Mucosa of descending colon (tissue), 3 donors: ENCODE data around the gene CXCL8. TPM values are rescaled to one million over a fixed set of nuclear protein-coding genes. Genes with fewer than 3 reads are reported as not detected.

Experiments used
- ATAC-seq: fragments of 200-7000 bp; cut with Tn5 transposase; one replicate; pipeline ENCODE4 v1.9.1; 2020; ENCODE audit warnings: mild to moderate bottlenecking, moderate library complexity
- DNase-seq, 3 donors: peaks; one replicate each; pipeline ENCODE4 v3.0.0-alpha.2; 2020
- H3K36me3 ChIP-seq: fragments of 200-600 bp; one replicate; pipeline ENCODE4 v1.8.0; 2021; ENCODE audit warnings: low read depth, mild to moderate bottlenecking
- H3K4me1 ChIP-seq: fragments of 200-600 bp; one replicate; pipeline ENCODE4 v1.8.0; 2021; ENCODE audit warnings: low read depth, mild to moderate bottlenecking
- H3K4me3 ChIP-seq: fragments of 200-600 bp; one replicate; pipeline ENCODE4 v1.8.0; 2021; ENCODE audit warnings: mild to moderate bottlenecking
- H3K9me3 ChIP-seq: fragments of 200-600 bp; one replicate; pipeline ENCODE4 v1.8.0; 2021; ENCODE audit warnings: mild to moderate bottlenecking
- intact Hi-C, 2 donors: fragments of 100-400 bp; cut with DNase I in 1 of 2; cut with micrococcal nuclease in 1 of 2; formaldehyde crosslinking; loops; one replicate each; pipeline versions ENCODE4 v1.11.0 to v1.11.1; 2022; cut with DNase I, micrococcal nuclease
- total RNA-seq, 3 donors: library from RNA; stranded (reverse); fragmentation: NEBNext Ultra II Directional in 2 of 3; extraction: Animal tissue kit (Norgen Biotek cat#: 25700) in 2 of 3; gene quantifications; one replicate each; pipeline versions ENCODE4 v1.2.1 to v1.2.4, GENCODE V29; 2021 to 2023
- TF ChIP-seq, protein P1 (sequence below): fragments of 200-600 bp; IDR thresholded peaks from one replicate; pipeline ENCODE4 v1.8.0; 2022; ENCODE audit warnings: antibody characterized with exemption, mild to moderate bottlenecking
- donor health status: DM: no; HTN: no; CAD: no; lungs with moderate emphysema.
- donor health status: DM: no; HTN: no; CAD: no.
- donor health status: DM: no; HTN: yes; CAD: no.

CXCL8 gene
- total RNA-seq, 3 donors from 2014 or later = 0.73 to 44.6 (median 0.78) TPM

DNA sequence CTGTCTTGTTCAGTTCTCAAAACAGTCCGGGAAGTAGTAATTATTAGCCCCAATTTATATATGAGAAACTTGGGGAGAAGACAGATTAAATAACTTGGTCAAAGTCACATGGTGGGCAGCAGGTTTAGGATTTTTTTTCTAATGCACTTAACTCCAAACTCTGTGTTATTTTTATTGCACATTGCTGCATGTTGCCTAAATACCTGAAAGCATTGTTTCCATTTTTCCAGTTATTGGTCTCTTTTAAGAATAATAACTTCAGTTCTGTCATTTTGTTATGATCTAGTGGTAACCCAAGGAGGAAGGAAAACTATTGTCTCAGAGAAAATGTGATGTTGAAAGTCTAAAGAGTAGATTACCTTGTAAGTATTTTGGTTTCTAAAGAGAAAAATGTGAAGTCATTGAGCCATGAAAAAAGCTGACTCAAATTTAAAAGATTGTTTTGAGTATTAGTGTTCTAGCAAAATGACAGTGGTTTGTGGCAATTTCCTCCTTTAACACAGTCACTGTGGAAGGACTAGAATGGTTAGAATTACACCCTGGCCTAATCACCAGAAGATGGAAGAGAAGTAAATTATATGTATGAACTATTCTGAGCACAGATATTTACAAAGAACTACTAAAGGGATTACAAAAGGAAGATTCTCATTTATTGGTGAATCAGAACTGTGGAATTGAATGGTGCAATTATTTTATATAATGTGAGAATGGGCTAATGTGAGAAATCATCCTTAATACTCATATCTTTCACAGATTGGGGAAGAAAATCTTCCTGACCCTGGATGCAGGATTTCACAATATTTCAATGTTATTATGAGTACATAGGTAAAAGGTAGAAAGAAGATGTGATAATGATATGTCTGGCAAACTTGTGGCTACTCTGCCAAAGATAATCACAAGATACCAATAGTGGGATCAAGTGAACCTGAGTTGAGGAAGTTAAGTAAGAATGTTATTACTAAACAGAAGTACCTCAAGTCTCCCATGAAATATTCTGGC is 21.7 kb upstream of the CXCL8 start:
- no peaks in the 10 kb centered on the region for H3K9me3 ChIP-seq
- H3K4me3 ChIP-seq = no peak overlapping the region
- intact Hi-C loops = no loop called here
- TF ChIP-seq, protein P1, sequence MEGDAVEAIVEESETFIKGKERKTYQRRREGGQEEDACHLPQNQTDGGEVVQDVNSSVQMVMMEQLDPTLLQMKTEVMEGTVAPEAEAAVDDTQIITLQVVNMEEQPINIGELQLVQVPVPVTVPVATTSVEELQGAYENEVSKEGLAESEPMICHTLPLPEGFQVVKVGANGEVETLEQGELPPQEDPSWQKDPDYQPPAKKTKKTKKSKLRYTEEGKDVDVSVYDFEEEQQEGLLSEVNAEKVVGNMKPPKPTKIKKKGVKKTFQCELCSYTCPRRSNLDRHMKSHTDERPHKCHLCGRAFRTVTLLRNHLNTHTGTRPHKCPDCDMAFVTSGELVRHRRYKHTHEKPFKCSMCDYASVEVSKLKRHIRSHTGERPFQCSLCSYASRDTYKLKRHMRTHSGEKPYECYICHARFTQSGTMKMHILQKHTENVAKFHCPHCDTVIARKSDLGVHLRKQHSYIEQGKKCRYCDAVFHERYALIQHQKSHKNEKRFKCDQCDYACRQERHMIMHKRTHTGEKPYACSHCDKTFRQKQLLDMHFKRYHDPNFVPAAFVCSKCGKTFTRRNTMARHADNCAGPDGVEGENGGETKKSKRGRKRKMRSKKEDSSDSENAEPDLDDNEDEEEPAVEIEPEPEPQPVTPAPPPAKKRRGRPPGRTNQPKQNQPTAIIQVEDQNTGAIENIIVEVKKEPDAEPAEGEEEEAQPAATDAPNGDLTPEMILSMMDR = no peak
- DNase-seq (no peak), ATAC-seq (no peak)
- H3K4me1 ChIP-seq = no peaks in the 10 kb centered on the region
- no peaks in the 10 kb centered on the region for H3K36me3 ChIP-seq

DNA sequence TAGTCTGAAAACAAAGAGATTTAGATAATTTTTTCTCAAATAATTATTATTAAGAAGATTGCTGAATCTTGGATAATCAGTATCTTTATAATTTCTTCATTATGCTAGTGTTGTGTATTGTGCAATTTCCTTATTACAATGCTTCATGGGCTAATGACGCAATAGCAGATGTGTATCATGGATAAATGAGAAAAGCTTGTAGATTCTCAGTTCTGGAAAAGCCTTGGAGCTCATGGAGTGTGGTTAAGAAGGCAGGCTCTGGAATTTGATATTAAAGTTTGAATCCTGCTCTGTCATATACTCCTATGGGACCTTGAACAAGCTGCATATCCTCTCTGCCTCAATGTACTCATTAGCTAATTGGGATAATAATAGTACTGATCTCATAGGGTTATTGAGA is 18.9 kb upstream of the CXCL8 start:
- DNase-seq = no peak
- Histone ChIP-seq H3K4me1 (no peaks in the 10 kb centered on the region), H3K9me3 (no peaks in the 10 kb centered on the region), H3K36me3 (no peaks in the 10 kb centered on the region), H3K4me3 (no peak overlapping the region)
- intact Hi-C loops = no loop called here
- no peak for ATAC-seq
- TF ChIP-seq, protein P1 = no peak

DNA sequence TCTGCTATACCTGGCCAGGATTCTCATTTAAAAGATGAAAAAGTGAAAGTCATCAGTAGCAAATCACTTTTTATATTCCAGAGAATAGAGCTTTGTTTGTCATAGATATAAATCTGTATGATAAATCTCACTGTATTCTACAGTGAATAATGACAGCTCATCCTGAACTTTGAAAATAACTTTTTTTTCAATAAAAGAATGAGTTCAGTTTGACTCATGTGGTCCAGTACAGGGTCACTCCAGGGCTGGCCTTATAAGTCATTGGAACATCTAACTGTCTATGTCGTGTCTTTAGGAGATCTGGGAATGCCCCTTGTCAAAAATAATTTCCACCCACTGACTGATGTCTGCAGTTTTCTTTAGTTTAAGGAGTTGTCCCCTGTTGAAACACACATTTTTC is 18.5 kb upstream of the CXCL8 start:
- Histone ChIP-seq H3K36me3 (no peaks in the 10 kb centered on the region), H3K4me3 (no peak overlapping the region), H3K9me3 (no peaks in the 10 kb centered on the region), H3K4me1 (no peaks in the 10 kb centered on the region)
- DNase-seq = no peak
- ATAC-seq = no peak
- TF ChIP-seq, protein P1 = no peak
- intact Hi-C loops = no loop called here

DNA sequence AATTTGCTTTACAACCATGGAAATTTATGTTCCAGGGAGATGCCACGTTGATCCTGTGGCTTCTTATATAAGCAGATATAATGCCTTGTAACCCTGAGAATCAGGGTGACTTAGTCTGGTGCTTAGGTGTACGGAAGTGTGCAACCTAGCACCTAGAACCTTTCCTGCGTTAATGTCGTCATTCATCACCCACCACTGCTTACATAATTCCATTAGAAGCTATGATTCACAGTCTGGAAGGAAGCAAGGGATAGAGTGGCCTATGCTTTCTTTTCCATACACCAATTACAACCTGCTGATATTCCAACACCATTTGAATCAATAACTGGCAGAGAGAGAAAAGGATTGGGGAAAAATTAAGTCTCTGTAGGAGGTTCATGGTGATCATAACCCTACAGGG is 17.3 kb upstream of the CXCL8 start:
- H3K4me1 ChIP-seq = no peaks in the 10 kb centered on the region
- intact Hi-C loops = no loop called here
- H3K36me3 ChIP-seq = no peaks in the 10 kb centered on the region
- no peaks in the 10 kb centered on the region for H3K9me3 ChIP-seq
- DNase-seq (no peak), ATAC-seq (no peak)
- TF ChIP-seq, protein P1 = no peak
- no peak overlapping the region for H3K4me3 ChIP-seq

DNA sequence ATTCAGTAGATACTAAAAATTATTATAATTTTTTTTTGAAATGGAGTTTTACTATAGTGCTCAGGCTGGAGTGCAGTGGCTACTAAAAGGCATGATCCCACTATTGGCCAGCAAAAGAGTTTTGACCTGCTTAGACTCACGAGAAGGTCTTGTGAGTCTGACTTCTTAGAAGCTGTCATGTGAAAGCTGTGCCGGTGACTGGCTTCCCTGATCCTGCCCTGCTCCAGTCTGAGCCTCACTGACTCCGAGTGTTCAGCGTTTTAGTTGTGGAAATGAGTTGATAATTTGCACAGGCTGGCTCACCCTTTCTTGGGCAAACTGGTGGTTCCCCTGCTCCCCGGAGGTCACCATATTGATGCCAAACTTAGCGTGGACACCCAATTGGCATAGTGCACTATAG is 16.4 kb upstream of the CXCL8 start:
- intact Hi-C loops = no loop called here
- no peak overlapping the region for H3K4me3 ChIP-seq
- TF ChIP-seq, protein P1 = no peak
- DNase-seq (no peak), ATAC-seq (no peak)
- no peaks in the 10 kb centered on the region for H3K36me3 ChIP-seq
- H3K9me3 ChIP-seq = no peaks in the 10 kb centered on the region
- H3K4me1 ChIP-seq = no peaks in the 10 kb centered on the region
